Pulmonary artery endothelial cell (primary cell): Measurements from ENCODE around the gene IGFBP5. TPM values are rescaled to one million over a fixed set of nuclear protein-coding genes. Genes with fewer than 3 reads are reported as not detected.
A peak's percentile ranks its signal among the peaks of the same experiment; 100 is the strongest.

Source experiments
- DNase-seq: peaks from one replicate; pipeline ENCODE4 v3.0.0-alpha.2; 2011; ENCODE audit warnings: low read depth, low spot score
- total RNA-seq: library from RNA; depleted of rRNA; stranded (reverse); fragments of >200 nt; gene quantifications from 2 replicates; pipeline ENCODE4 v1.2.3, GENCODE V29; 2014

The IGFBP5 gene
- total RNA-seq, 1 donor from 2014 or later = 0.20 TPM

- DNase-seq = no peak
These were observed 19.0 kb upstream of the IGFBP5 start for GRCh38 chr2:216714376-216714775.

- no peak for DNase-seq
These were observed 18.5 kb upstream of the IGFBP5 start for GRCh38 chr2:216713691-216714336.

- no peak for DNase-seq
These were observed 16.0 kb upstream of the IGFBP5 start for GRCh38 chr2:216711348-216711747.

- no peak for DNase-seq
These were observed 15.4 kb upstream of the IGFBP5 start for GRCh38 chr2:216710551-216711301.

- no peak for DNase-seq
These were observed 7.4 kb upstream of the IGFBP5 start for GRCh38 chr2:216702756-216703155.

GRCh38 chr2:216701544-216701943 is 6.2 kb upstream of the IGFBP5 start:
- no peak for DNase-seq

GRCh38 chr2:216700781-216701180 is 5.4 kb upstream of the IGFBP5 start:
- no peak for DNase-seq

GRCh38 chr2:216700088-216700567 is 4.8 kb upstream of the IGFBP5 start:
- no peak for DNase-seq

GRCh38 chr2:216698895-216699294 is 3.5 kb upstream of the IGFBP5 start:
- DNase-seq = peak; percentile 11

- DNase-seq = no peak
These were observed 2.9 kb upstream of the IGFBP5 start for GRCh38 chr2:216698293-216698692.

GRCh38 chr2:216696751-216697560 is 1.6 kb upstream of the IGFBP5 start:
- no peak for DNase-seq

GRCh38 chr2:216696321-216696720 is 972 bp upstream of the IGFBP5 start:
- no peak for DNase-seq

GRCh38 chr2:216694826-216695217 is 527 bp downstream of the IGFBP5 start:
- DNase-seq = no peak

GRCh38 chr2:216694082-216694825 is 1.1 kb downstream of the IGFBP5 start:
- DNase-seq = no peak

GRCh38 chr2:216693414-216694080 is 1.8 kb downstream of the IGFBP5 start:
- DNase-seq = no peak

- no peak for DNase-seq
These were observed 2.5 kb downstream of the IGFBP5 start for GRCh38 chr2:216692636-216693413.

GRCh38 chr2:216690853-216691741 is 4.3 kb downstream of the IGFBP5 start:
- DNase-seq = no peak

- no peak for DNase-seq
These were observed 4.9 kb downstream of the IGFBP5 start for GRCh38 chr2:216690456-216690852.

GRCh38 chr2:216689397-216689796 is 6.0 kb downstream of the IGFBP5 start:
- DNase-seq = no peak
